ENCODE measurements around the gene SEC14L6. TPM values are rescaled to one million over a fixed set of nuclear protein-coding genes. Genes with fewer than 3 reads are reported as not detected.
"Not testable (repeated sequence)": the region's sequence is repeated elsewhere in the genome, so short reads cannot be mapped to it uniquely, and the experiment has no call there.

Gene SEC14L6
- total RNA-seq, 1 donor from 2014 or later = not detected

DNA sequence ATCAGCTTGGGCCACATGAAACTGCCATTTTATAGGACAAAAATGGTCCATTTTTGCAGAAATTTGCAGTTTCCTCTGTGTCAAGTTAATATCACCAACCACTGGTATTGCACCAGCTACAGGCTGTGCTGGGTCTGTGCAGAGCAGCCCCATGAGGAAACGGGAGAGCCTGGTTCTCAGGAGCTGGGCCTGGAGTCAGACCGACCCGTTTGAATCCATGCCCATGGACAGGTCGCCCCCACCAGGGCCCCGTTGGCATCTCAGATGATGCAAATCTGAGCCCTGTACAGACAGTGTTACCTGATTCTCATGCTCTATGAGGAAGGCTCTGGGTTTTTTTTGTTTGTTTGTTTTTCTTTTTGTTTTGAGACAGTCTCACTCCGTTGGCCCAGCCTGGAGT is 9.8 kb upstream of the SEC14L6 start:
- no peak overlapping the region for H3K27ac ChIP-seq (ENCODE audit: low read depth, low read length)
- no peak overlapping the region for H3K9ac ChIP-seq (ENCODE audit: low read depth in 1 of 3, low read length in 3 of 3)
- no peak overlapping the region for H3K4me3 ChIP-seq (ENCODE audit: low read length in 3 of 3)
- no peaks in the 10 kb centered on the region for H3K36me3 ChIP-seq (ENCODE audit: control insufficient read depth in 3 of 3, insufficient read depth in 3 of 3, low read length in 3 of 3)
- no peaks in the 10 kb centered on the region for H3K4me1 ChIP-seq (ENCODE audit: control insufficient read depth in 3 of 3, insufficient read depth in 3 of 3, low read length in 3 of 3)
- H3K27me3 ChIP-seq (ENCODE audit: control insufficient read depth in 3 of 3, insufficient read depth in 3 of 3, low read length in 3 of 3) = peaks cover 0 to under 1% (median 0%) of the 10 kb centered on the region in 3 donors
- H3K9me3 ChIP-seq (ENCODE audit: control insufficient read depth in 3 of 3, low read length in 3 of 3) = no peaks in the 10 kb centered on the region

DNA sequence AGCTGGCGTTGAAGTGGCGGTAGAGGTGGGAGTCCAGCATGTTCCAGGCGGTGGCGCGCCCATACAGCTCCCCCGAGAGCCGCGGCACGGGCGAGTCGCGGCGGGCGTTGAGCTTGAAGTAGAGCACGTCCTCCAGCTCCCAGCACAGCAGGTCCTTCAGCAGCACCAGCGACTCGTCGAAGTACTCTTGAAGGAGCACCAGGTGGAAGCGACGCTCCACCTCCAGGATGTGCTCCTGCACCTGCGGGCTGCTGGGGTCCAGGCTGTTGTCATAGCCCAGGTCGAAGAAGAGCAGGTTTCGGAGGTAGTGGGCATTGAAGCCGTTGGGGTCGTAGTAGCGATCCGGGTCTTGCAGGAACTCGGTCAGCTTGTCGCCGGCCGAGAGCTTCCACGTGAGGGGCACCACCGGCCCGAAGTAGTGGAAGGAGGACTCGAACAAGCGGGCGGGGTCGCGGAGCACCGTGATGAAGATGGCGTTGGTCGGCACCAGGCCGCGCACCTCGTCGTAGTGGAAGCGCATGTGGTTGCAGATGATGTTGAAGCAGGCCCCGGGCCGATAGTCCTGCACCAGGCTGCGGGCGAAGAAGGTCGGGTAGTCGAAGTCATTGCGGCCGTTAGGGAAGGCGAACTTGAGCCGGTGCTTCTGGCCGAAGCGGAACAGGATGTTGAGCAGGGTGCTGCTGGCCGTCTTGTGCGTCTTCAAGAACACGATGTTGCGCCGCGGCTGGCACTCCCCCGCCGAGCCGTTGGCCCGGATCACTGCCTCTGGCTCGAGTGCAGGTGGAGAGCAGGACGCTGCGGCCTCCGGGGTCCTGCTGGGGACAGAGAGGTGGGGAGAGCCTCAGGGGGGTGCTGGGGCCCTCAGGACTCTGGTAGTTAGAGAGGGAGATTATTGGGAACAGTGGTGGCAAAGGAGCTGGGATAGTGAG is 9.0 kb upstream of the SEC14L6 start:
- Histone ChIP-seq H3K9ac (ENCODE audit: low read depth in 1 of 3, low read length in 3 of 3) (no peak overlapping the region), H3K4me1 (ENCODE audit: control insufficient read depth in 3 of 3, insufficient read depth in 3 of 3, low read length in 3 of 3) (no peaks in the 10 kb centered on the region), H3K36me3 (ENCODE audit: control insufficient read depth in 3 of 3, insufficient read depth in 3 of 3, low read length in 3 of 3) (no peaks in the 10 kb centered on the region), H3K9me3 (ENCODE audit: control insufficient read depth in 3 of 3, low read length in 3 of 3) (no peaks in the 10 kb centered on the region), H3K27ac (ENCODE audit: low read depth, low read length) (no peak overlapping the region), H3K27me3 (ENCODE audit: control insufficient read depth in 3 of 3, insufficient read depth in 3 of 3, low read length in 3 of 3) (no peaks in the 10 kb centered on the region), H3K4me3 (ENCODE audit: low read length in 3 of 3) (no peak overlapping the region)

DNA sequence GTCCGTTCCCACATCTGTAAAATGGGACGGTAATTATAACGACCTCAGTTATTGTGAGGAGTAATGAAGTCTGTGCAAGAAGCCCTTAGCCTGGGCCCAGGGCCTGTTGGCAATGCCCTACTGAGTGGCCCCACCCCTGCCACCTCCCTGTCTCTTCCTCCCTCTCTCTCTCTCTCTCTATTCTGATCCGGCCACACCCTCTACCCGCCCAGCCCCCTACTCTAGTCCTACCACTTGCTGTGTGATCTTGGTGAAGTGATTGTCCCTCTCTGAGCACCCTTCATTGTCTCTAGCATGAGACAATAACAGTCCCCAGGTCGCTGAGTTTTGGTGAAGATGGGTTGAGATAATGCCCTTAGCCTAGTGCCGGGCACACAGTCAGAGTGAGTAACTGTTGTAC is 7.4 kb upstream of the SEC14L6 start:
- Histone ChIP-seq H3K27me3 (ENCODE audit: control insufficient read depth in 3 of 3, insufficient read depth in 3 of 3, low read length in 3 of 3) (no peaks in the 10 kb centered on the region), H3K27ac (ENCODE audit: low read depth, low read length) (no peak overlapping the region), H3K9ac (ENCODE audit: low read depth in 1 of 3, low read length in 3 of 3) (no peak overlapping the region), H3K4me3 (ENCODE audit: low read length in 3 of 3) (no peak overlapping the region), H3K36me3 (ENCODE audit: control insufficient read depth in 3 of 3, insufficient read depth in 3 of 3, low read length in 3 of 3) (no peaks in the 10 kb centered on the region), H3K4me1 (ENCODE audit: control insufficient read depth in 3 of 3, insufficient read depth in 3 of 3, low read length in 3 of 3) (no peaks in the 10 kb centered on the region), H3K9me3 (ENCODE audit: control insufficient read depth in 3 of 3, low read length in 3 of 3) (no peaks in the 10 kb centered on the region)

DNA sequence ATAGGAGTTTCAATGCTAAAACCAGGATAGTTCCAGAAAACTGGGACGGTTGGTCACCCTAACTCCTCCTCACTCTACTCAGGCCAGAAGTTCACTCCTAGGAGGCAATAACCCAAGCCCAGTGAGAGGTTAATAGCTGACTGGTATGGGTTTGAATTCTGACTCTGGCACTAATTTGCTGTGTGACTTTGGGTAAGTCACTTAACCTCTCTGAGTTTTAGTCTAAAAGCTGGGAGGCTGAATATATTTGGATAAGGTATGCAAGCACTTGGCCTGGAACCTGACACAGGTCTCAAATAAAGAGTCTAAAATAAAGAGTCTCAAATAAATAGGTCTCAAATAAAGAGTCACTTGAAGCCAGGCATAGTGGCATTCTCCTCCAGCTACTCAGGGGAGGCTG is 6.2 kb upstream of the SEC14L6 start:
- Histone ChIP-seq H3K9ac (ENCODE audit: low read depth in 1 of 3, low read length in 3 of 3) (no peak overlapping the region), H3K9me3 (ENCODE audit: control insufficient read depth in 3 of 3, low read length in 3 of 3) (no peaks in the 10 kb centered on the region), H3K4me1 (ENCODE audit: control insufficient read depth in 3 of 3, insufficient read depth in 3 of 3, low read length in 3 of 3) (no peaks in the 10 kb centered on the region), H3K36me3 (ENCODE audit: control insufficient read depth in 3 of 3, insufficient read depth in 3 of 3, low read length in 3 of 3) (no peaks in the 10 kb centered on the region), H3K27me3 (ENCODE audit: control insufficient read depth in 3 of 3, insufficient read depth in 3 of 3, low read length in 3 of 3) (peaks cover 0 to 3% (median 2%) of the 10 kb centered on the region in 3 donors), H3K27ac (ENCODE audit: low read depth, low read length) (no peak overlapping the region), H3K4me3 (ENCODE audit: low read length in 3 of 3) (no peak overlapping the region)

DNA sequence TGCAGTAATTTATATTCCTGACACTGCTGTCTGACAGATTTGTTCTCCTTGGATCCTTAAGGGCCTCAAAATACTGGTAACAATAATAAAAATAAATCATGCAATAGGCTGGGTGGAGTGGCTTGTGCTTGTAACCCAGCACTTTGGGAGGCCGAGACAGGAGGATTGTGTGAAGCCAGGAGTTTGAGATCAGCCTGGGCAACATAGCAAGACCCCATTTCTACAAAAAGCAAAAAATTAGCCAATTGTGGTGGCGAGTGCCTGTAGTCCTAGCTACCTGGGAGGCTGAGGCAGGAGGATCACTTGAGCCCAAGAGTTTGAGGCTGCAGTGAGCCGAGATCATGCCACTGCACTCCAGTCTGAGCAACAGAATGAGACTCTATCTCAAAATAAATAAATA is 5.3 kb upstream of the SEC14L6 start:
- not testable (repeated sequence) for H3K9me3 ChIP-seq (ENCODE audit: control insufficient read depth in 3 of 3, low read length in 3 of 3); H3K4me3 ChIP-seq (ENCODE audit: low read length in 3 of 3); H3K9ac ChIP-seq (ENCODE audit: low read depth in 1 of 3, low read length in 3 of 3); H3K36me3 ChIP-seq (ENCODE audit: control insufficient read depth in 3 of 3, insufficient read depth in 3 of 3, low read length in 3 of 3); H3K4me1 ChIP-seq (ENCODE audit: control insufficient read depth in 3 of 3, insufficient read depth in 3 of 3, low read length in 3 of 3); H3K27ac ChIP-seq (ENCODE audit: low read depth, low read length)
- peaks cover 0 to 11% (median 5%) of the 10 kb centered on the region in 3 donors for H3K27me3 ChIP-seq (ENCODE audit: control insufficient read depth in 3 of 3, insufficient read depth in 3 of 3, low read length in 3 of 3)

DNA sequence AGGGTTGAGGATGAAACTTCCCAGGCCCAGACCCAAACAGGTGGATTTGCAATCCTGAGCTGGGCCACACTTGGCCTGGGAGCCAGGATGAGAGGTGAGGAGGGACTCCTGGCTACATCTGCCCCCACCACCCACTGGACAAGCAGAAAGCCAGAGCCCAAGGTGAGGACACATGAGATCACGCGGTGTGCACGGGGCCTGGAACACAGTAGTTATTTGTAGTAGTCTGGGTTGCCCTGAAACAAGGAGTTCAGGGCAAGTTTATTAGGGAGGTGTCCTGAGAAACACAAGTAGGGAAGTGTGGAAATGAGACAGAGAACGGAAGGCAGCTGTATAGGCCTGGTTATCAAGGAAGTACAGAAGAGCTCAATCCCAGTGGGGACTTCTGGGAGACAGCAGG is 647 bp upstream of the SEC14L6 start:
- Histone ChIP-seq H3K4me1 (ENCODE audit: control insufficient read depth in 3 of 3, insufficient read depth in 3 of 3, low read length in 3 of 3) (no peaks in the 10 kb centered on the region), H3K36me3 (ENCODE audit: control insufficient read depth in 3 of 3, insufficient read depth in 3 of 3, low read length in 3 of 3) (no peaks in the 10 kb centered on the region), H3K27me3 (ENCODE audit: control insufficient read depth in 3 of 3, insufficient read depth in 3 of 3, low read length in 3 of 3) (peaks cover 14 to 36% (median 34%) of the 10 kb centered on the region in 3 donors), H3K27ac (ENCODE audit: low read depth, low read length) (no peak overlapping the region), H3K9me3 (ENCODE audit: control insufficient read depth in 3 of 3, low read length in 3 of 3) (no peaks in the 10 kb centered on the region), H3K9ac (ENCODE audit: low read depth in 1 of 3, low read length in 3 of 3) (no peak overlapping the region), H3K4me3 (ENCODE audit: low read length in 3 of 3) (no peak overlapping the region)

- no peak overlapping the region for H3K4me3 ChIP-seq (ENCODE audit: low read length in 3 of 3)
Observed at GRCh38 chr22:30542811-30543188, 3.7 kb downstream of the SEC14L6 start.

GRCh38 chr22:30541961-30542810 is 4.4 kb downstream of the SEC14L6 start:
- Histone ChIP-seq H3K4me1 (ENCODE audit: control insufficient read depth in 3 of 3, insufficient read depth in 3 of 3, low read length in 3 of 3) (peaks cover 0 to 3% (median 0%) of the 10 kb centered on the region in 3 donors), H3K27me3 (ENCODE audit: control insufficient read depth in 3 of 3, insufficient read depth in 3 of 3, low read length in 3 of 3) (peaks cover 17 to 34% (median 32%) of the 10 kb centered on the region in 3 donors), H3K9me3 (ENCODE audit: control insufficient read depth in 3 of 3, low read length in 3 of 3) (no peaks in the 10 kb centered on the region), H3K4me3 (ENCODE audit: low read length in 3 of 3) (peak overlapping the region in 1 of 3 donors; percentile 35), H3K9ac (ENCODE audit: low read depth in 1 of 3, low read length in 3 of 3) (no peak overlapping the region), H3K27ac (ENCODE audit: low read depth, low read length) (no peak overlapping the region), H3K36me3 (ENCODE audit: control insufficient read depth in 3 of 3, insufficient read depth in 3 of 3, low read length in 3 of 3) (no peaks in the 10 kb centered on the region)

More at GRCh38 chr22:30542811-30543188, 3.7 kb downstream of the SEC14L6 start:
- Histone ChIP-seq H3K27ac (ENCODE audit: low read depth, low read length) (no peak overlapping the region), H3K4me1 (ENCODE audit: control insufficient read depth in 3 of 3, insufficient read depth in 3 of 3, low read length in 3 of 3) (peaks cover 0 to 3% (median 0%) of the 10 kb centered on the region in 3 donors), H3K36me3 (ENCODE audit: control insufficient read depth in 3 of 3, insufficient read depth in 3 of 3, low read length in 3 of 3) (no peaks in the 10 kb centered on the region), H3K9ac (ENCODE audit: low read depth in 1 of 3, low read length in 3 of 3) (no peak overlapping the region), H3K9me3 (ENCODE audit: control insufficient read depth in 3 of 3, low read length in 3 of 3) (no peaks in the 10 kb centered on the region), H3K27me3 (ENCODE audit: control insufficient read depth in 3 of 3, insufficient read depth in 3 of 3, low read length in 3 of 3) (peaks cover 17 to 40% (median 32%) of the 10 kb centered on the region in 3 donors)

DNA sequence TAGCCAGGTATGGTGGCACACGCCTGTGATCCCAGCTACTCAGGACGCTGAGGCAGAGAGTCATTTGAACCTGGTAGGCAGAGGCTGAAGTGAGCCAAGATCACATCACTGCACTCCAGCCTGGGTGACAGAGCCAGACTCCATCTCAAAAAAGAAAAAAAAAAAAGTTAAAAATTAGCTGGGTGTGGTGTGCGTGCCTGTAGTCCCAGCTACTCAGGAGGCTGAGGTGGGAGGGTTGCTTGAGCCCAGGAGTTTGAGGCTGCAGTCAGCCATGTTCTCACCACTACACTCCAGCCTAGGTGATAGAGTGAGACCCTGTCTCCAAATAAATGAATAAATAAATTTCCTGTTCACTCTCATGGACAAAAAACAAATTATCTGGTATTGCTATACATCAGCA is 5.0 kb downstream of the SEC14L6 start:
- not testable (repeated sequence) for H3K4me3 ChIP-seq (ENCODE audit: low read length in 3 of 3); H3K9me3 ChIP-seq (ENCODE audit: control insufficient read depth in 3 of 3, low read length in 3 of 3); H3K9ac ChIP-seq (ENCODE audit: low read depth in 1 of 3, low read length in 3 of 3); H3K36me3 ChIP-seq (ENCODE audit: control insufficient read depth in 3 of 3, insufficient read depth in 3 of 3, low read length in 3 of 3); H3K27ac ChIP-seq (ENCODE audit: low read depth, low read length); H3K4me1 ChIP-seq (ENCODE audit: control insufficient read depth in 3 of 3, insufficient read depth in 3 of 3, low read length in 3 of 3)
- peaks cover 17 to 27% (median 27%) of the 10 kb centered on the region in 3 donors for H3K27me3 ChIP-seq (ENCODE audit: control insufficient read depth in 3 of 3, insufficient read depth in 3 of 3, low read length in 3 of 3)

DNA sequence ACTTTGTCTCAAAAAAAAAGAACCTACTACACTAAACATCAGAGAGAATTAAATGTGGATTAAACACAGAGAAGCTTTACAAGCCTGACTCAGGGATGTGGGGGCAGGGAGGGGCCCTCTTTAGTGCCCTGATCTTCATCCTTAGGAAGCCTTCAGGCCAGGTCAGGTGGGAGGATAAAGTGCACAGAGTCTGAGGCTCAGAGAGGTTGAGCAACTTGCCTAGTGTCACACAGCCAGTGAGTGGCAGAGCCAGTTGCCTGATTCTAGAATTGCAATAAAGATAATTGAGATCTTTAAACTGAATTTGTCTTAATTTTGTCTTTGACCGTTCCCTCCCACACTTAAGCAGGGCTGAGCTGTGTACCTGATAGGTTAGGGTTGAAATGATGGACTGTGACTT is 7.2 kb downstream of the SEC14L6 start:
- H3K4me1 ChIP-seq (ENCODE audit: control insufficient read depth in 3 of 3, insufficient read depth in 3 of 3, low read length in 3 of 3) = peaks cover 0 to 3% (median 0%) of the 10 kb centered on the region in 3 donors
- H3K36me3 ChIP-seq (ENCODE audit: control insufficient read depth in 3 of 3, insufficient read depth in 3 of 3, low read length in 3 of 3) = no peaks in the 10 kb centered on the region
- no peak overlapping the region for H3K27ac ChIP-seq (ENCODE audit: low read depth, low read length)
- H3K27me3 ChIP-seq (ENCODE audit: control insufficient read depth in 3 of 3, insufficient read depth in 3 of 3, low read length in 3 of 3) = peaks cover 17 to 22% (median 21%) of the 10 kb centered on the region in 3 donors
- H3K4me3 ChIP-seq (ENCODE audit: low read length in 3 of 3) = no peak overlapping the region
- no peaks in the 10 kb centered on the region for H3K9me3 ChIP-seq (ENCODE audit: control insufficient read depth in 3 of 3, low read length in 3 of 3)
- H3K9ac ChIP-seq (ENCODE audit: low read depth in 1 of 3, low read length in 3 of 3) = no peak overlapping the region

Measured in skeletal muscle tissue (tissue), 4 donors.